ENCODE results near the gene THADA. TPM values are rescaled to one million over a fixed set of nuclear protein-coding genes. Genes with fewer than 3 reads are reported as not detected.

The THADA gene
- total and polyA plus RNA-seq, 2 donors (not counting 1 experiment from before 2014, with no cell fraction given), result 9.2 to 36.2 TPM

- Histone ChIP-seq H3K36me3 (ENCODE audit: control insufficient read depth, insufficient read depth, low read length) (no peaks in the 10 kb centered on the region), H3K9me3 (ENCODE audit: control insufficient read depth, insufficient read depth, low read depth, low read length) (no peaks in the 10 kb centered on the region), H3K4me2 (ENCODE audit: extremely low read depth, insufficient read depth, low read length) (no peak overlapping the region), H3K79me2 (ENCODE audit: control insufficient read depth, insufficient read depth, low read length) (no peaks in the 10 kb centered on the region), H3K4me1 (ENCODE audit: control insufficient read depth, extremely low read depth, insufficient read depth, low read length) (peaks cover 3% of the 10 kb centered on the region), H4K20me1 (ENCODE audit: control insufficient read depth, extremely low read depth, insufficient read depth, low read length) (no peaks in the 10 kb centered on the region), H2AFZ (ENCODE audit: low read length) (no peak overlapping the region), H3K27ac (ENCODE audit: insufficient read depth, low read length) (no peak overlapping the region), H3K27me3 (ENCODE audit: control insufficient read depth, insufficient read depth, low read length) (no peaks in the 10 kb centered on the region), H3K9ac (ENCODE audit: insufficient read depth, low read length) (no peak overlapping the region), H3K4me3 (replicated peaks in 1 of 4; ENCODE audit: control extremely low read depth in 1 of 4, insufficient read depth in 1 of 4, low read depth in 3 of 4, low read length in 4 of 4) (no peak overlapping the region)
- no peak for TF ChIP-seq EZH2 (IDR thresholded peaks at IDR 0.05; ENCODE audit: low read length, missing control alignments)
- TF ChIP-seq CTCF (conservative IDR thresholded peaks at IDR 0.05 in 1 of 2, IDR thresholded peaks at IDR 0.05 in 1 of 2; ENCODE audit: low read depth in 1 of 2, low read length in 2 of 2), result no peak
- DNase-seq (ENCODE audit: low read depth in 2 of 2), result no peak
Observed at GRCh38 chr2:43415592-43415991, 180.2 kb downstream of the THADA start.

GRCh38 chr2:43414586-43415135 is 181.2 kb downstream of the THADA start:
- Histone ChIP-seq H2AFZ (ENCODE audit: low read length) (no peak overlapping the region), H3K9ac (ENCODE audit: insufficient read depth, low read length) (no peak overlapping the region), H3K4me2 (ENCODE audit: extremely low read depth, insufficient read depth, low read length) (no peak overlapping the region), H3K9me3 (ENCODE audit: control insufficient read depth, insufficient read depth, low read depth, low read length) (no peaks in the 10 kb centered on the region), H3K27ac (ENCODE audit: insufficient read depth, low read length) (no peak overlapping the region), H3K4me1 (ENCODE audit: control insufficient read depth, extremely low read depth, insufficient read depth, low read length) (peaks cover 3% of the 10 kb centered on the region), H3K36me3 (ENCODE audit: control insufficient read depth, insufficient read depth, low read length) (no peaks in the 10 kb centered on the region), H4K20me1 (ENCODE audit: control insufficient read depth, extremely low read depth, insufficient read depth, low read length) (no peaks in the 10 kb centered on the region), H3K4me3 (replicated peaks in 1 of 4; ENCODE audit: control extremely low read depth in 1 of 4, insufficient read depth in 1 of 4, low read depth in 3 of 4, low read length in 4 of 4) (no peak overlapping the region), H3K79me2 (ENCODE audit: control insufficient read depth, insufficient read depth, low read length) (no peaks in the 10 kb centered on the region), H3K27me3 (ENCODE audit: control insufficient read depth, insufficient read depth, low read length) (no peaks in the 10 kb centered on the region)
- TF ChIP-seq EZH2 (IDR thresholded peaks at IDR 0.05; ENCODE audit: low read length, missing control alignments) (no peak), CTCF (conservative IDR thresholded peaks at IDR 0.05 in 1 of 2, IDR thresholded peaks at IDR 0.05 in 1 of 2; ENCODE audit: low read depth in 1 of 2, low read length in 2 of 2) (no peak)
- DNase-seq (ENCODE audit: low read depth in 2 of 2), result no peak

- H3K4me3 ChIP-seq (replicated peaks in 1 of 4; ENCODE audit: control extremely low read depth in 1 of 4, insufficient read depth in 1 of 4, low read depth in 3 of 4, low read length in 4 of 4), result no peak overlapping the region
- no peak overlapping the region for H2AFZ ChIP-seq (ENCODE audit: low read length)
- no peaks in the 10 kb centered on the region for H3K27me3 ChIP-seq (ENCODE audit: control insufficient read depth, insufficient read depth, low read length)
- no peak for DNase-seq (ENCODE audit: low read depth in 2 of 2)
- no peak overlapping the region for H3K4me2 ChIP-seq (ENCODE audit: extremely low read depth, insufficient read depth, low read length)
- no peaks in the 10 kb centered on the region for H3K36me3 ChIP-seq (ENCODE audit: control insufficient read depth, insufficient read depth, low read length)
- H3K79me2 ChIP-seq (ENCODE audit: control insufficient read depth, insufficient read depth, low read length), result no peaks in the 10 kb centered on the region
- no peak for TF ChIP-seq CTCF (conservative IDR thresholded peaks at IDR 0.05 in 1 of 2, IDR thresholded peaks at IDR 0.05 in 1 of 2; ENCODE audit: low read depth in 1 of 2, low read length in 2 of 2)
- TF ChIP-seq EZH2 (IDR thresholded peaks at IDR 0.05; ENCODE audit: low read length, missing control alignments), result no peak
- H3K9me3 ChIP-seq (ENCODE audit: control insufficient read depth, insufficient read depth, low read depth, low read length), result no peaks in the 10 kb centered on the region
- peaks cover 3% of the 10 kb centered on the region for H3K4me1 ChIP-seq (ENCODE audit: control insufficient read depth, extremely low read depth, insufficient read depth, low read length)
- H4K20me1 ChIP-seq (ENCODE audit: control insufficient read depth, extremely low read depth, insufficient read depth, low read length), result no peaks in the 10 kb centered on the region
- no peak overlapping the region for H3K27ac ChIP-seq (ENCODE audit: insufficient read depth, low read length)
- H3K9ac ChIP-seq (ENCODE audit: insufficient read depth, low read length), result no peak overlapping the region
Observed at GRCh38 chr2:43414033-43414432, 181.8 kb downstream of the THADA start.
